ENCODE results near the gene RSRC1.

Gene RSRC1

DNA sequence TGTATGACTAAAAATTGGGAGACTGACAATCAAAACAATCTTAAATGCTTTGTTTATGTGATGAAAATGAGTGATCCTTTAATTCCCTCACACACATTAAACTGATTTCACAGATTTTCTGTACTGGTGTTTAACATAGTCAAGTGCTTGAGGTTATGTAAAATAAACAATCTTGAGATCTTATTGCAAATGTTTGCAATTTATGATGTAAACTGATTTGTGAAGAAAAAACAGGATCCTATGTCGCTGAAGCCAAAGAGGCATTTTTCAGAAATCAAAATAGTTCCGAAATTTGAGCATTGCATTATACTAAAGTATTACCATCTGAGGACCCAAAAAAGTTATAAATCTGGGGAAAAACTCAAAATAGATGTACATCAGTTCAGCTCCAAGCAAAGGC lies 16.4 kb upstream of the RSRC1 start:
- Histone ChIP-seq H3K79me2 (ENCODE audit: control insufficient read depth, low read length) (peaks cover 17% of the 10 kb centered on the region), H3F3A (ENCODE audit: control insufficient read depth, insufficient read depth) (peaks cover 9% of the 10 kb centered on the region; the same call in 1 of the 2 replicates), H3K9me2 (replicated peaks; ENCODE audit: control insufficient read depth, low read length) (no peaks in the 10 kb centered on the region), H3K4me1 (ENCODE audit: control insufficient read depth, low read length) (peaks cover 31% of the 10 kb centered on the region), H3K4me3 (ENCODE audit: low read length) (no peak overlapping the region), H3K4me2 (ENCODE audit: low read length) (no peak overlapping the region), H3K27ac (ENCODE audit: low read depth, low read length) (no peak overlapping the region), H3K9me3 (ENCODE audit: control insufficient read depth, insufficient read depth, low read length) (no peaks in the 10 kb centered on the region), H3K27me3 (ENCODE audit: control insufficient read depth, low read length) (no peaks in the 10 kb centered on the region), H3K36me3 (ENCODE audit: control insufficient read depth, low read length) (peaks cover 8% of the 10 kb centered on the region), H4K20me1 (ENCODE audit: control insufficient read depth, insufficient read depth, low read depth, low read length) (no peaks in the 10 kb centered on the region)
- TF ChIP-seq, protein P1, sequence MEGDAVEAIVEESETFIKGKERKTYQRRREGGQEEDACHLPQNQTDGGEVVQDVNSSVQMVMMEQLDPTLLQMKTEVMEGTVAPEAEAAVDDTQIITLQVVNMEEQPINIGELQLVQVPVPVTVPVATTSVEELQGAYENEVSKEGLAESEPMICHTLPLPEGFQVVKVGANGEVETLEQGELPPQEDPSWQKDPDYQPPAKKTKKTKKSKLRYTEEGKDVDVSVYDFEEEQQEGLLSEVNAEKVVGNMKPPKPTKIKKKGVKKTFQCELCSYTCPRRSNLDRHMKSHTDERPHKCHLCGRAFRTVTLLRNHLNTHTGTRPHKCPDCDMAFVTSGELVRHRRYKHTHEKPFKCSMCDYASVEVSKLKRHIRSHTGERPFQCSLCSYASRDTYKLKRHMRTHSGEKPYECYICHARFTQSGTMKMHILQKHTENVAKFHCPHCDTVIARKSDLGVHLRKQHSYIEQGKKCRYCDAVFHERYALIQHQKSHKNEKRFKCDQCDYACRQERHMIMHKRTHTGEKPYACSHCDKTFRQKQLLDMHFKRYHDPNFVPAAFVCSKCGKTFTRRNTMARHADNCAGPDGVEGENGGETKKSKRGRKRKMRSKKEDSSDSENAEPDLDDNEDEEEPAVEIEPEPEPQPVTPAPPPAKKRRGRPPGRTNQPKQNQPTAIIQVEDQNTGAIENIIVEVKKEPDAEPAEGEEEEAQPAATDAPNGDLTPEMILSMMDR (IDR thresholded peaks at IDR 0.05; ENCODE audit: low read depth, low read length, poor library complexity, severe bottlenecking), result no peak
- TF ChIP-seq EZH2phosphoT487 (IDR thresholded peaks at IDR 0.05; ENCODE audit: borderline replicate concordance, low read length), result no peak

DNA sequence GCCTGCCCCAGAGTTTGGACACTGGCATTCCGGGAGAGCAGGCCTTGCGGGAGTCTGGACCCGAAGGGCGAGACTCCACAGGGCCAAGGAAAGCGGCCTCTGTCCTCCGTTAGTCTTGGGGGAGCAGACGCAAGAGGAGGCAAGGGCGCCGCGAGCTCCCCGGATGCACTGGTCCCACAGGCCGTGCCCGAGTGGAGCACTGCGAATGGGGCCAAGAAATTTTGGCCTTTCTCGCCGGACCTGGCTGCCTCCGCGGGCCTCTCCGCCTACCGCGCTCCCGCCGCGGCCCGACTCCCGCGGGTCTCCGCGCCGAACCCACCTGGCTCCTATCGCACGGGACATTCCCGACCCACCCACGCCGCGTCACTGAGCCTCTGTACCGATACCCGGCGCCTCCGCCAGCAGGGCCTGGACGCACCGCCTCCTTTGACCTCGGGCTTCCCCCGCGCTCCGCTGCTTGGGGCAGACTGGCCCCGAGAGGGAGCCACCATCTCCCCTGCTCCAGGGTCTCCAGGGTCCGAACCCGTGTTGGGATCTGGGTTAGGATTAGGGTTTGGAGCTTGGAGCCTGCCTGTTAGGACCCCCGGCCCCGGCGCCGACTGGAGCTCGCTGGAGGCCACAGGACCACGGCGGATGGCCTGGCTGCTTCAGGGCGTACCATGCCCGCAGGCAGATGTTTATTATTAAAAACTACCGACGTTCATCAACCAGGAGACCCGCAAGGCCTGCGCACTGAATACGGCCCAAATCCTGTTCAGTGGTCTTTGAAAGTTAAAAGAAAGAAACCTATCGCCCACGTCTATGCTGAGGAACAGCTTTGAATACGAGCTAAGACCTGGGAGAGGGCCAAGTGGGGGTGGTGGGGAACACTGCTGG lies 15.4 kb upstream of the RSRC1 start:
- H3K4me2 ChIP-seq (ENCODE audit: low read length), result peak overlapping the region; percentile 98
- H3K4me3 ChIP-seq (ENCODE audit: low read length), result no peak overlapping the region; the same call in 1 of the 2 replicates
- peaks cover 17% of the 10 kb centered on the region for H3K79me2 ChIP-seq (ENCODE audit: control insufficient read depth, low read length)
- no peaks in the 10 kb centered on the region for H4K20me1 ChIP-seq (ENCODE audit: control insufficient read depth, insufficient read depth, low read depth, low read length)
- no peaks in the 10 kb centered on the region for H3K9me3 ChIP-seq (ENCODE audit: control insufficient read depth, insufficient read depth, low read length)
- peaks cover 9% of the 10 kb centered on the region; the same call in 1 of the 2 replicates for H3F3A ChIP-seq (ENCODE audit: control insufficient read depth, insufficient read depth)
- TF ChIP-seq, protein P1 (IDR thresholded peaks at IDR 0.05; ENCODE audit: low read depth, low read length, poor library complexity, severe bottlenecking), result no peak
- no peak for TF ChIP-seq EZH2phosphoT487 (IDR thresholded peaks at IDR 0.05; ENCODE audit: borderline replicate concordance, low read length)
- no peak overlapping the region for H3K27ac ChIP-seq (ENCODE audit: low read depth, low read length)
- H3K36me3 ChIP-seq (ENCODE audit: control insufficient read depth, low read length), result peaks cover 16% of the 10 kb centered on the region
- H3K9me2 ChIP-seq (replicated peaks; ENCODE audit: control insufficient read depth, low read length), result no peaks in the 10 kb centered on the region
- no peaks in the 10 kb centered on the region for H3K27me3 ChIP-seq (ENCODE audit: control insufficient read depth, low read length)
- peaks cover 32% of the 10 kb centered on the region for H3K4me1 ChIP-seq (ENCODE audit: control insufficient read depth, low read length)

- H4K20me1 ChIP-seq (ENCODE audit: control insufficient read depth, insufficient read depth, low read depth, low read length), result no peaks in the 10 kb centered on the region
- H3K4me3 ChIP-seq (ENCODE audit: low read length), result peak overlapping the region; percentile 41
- peaks cover 32% of the 10 kb centered on the region for H3K4me1 ChIP-seq (ENCODE audit: control insufficient read depth, low read length)
- H3K9me3 ChIP-seq (ENCODE audit: control insufficient read depth, insufficient read depth, low read length), result no peaks in the 10 kb centered on the region
- 0 out of 2 replicates have a peak overlapping the region, but pooled peaks have one; percentile 6 for H3K27ac ChIP-seq (ENCODE audit: low read depth, low read length)
- peaks cover 17% of the 10 kb centered on the region for H3K79me2 ChIP-seq (ENCODE audit: control insufficient read depth, low read length)
- H3F3A ChIP-seq (ENCODE audit: control insufficient read depth, insufficient read depth), result peaks cover 9% of the 10 kb centered on the region; the same call in 1 of the 2 replicates
- TF ChIP-seq, protein P1 (IDR thresholded peaks at IDR 0.05; ENCODE audit: low read depth, low read length, poor library complexity, severe bottlenecking), result no peak
- no peak; the same call in 1 of the 2 replicates for TF ChIP-seq EZH2phosphoT487 (IDR thresholded peaks at IDR 0.05; ENCODE audit: borderline replicate concordance, low read length)
- no peaks in the 10 kb centered on the region for H3K27me3 ChIP-seq (ENCODE audit: control insufficient read depth, low read length)
- H3K4me2 ChIP-seq (ENCODE audit: low read length), result peak overlapping the region; percentile 98
- no peaks in the 10 kb centered on the region for H3K9me2 ChIP-seq (replicated peaks; ENCODE audit: control insufficient read depth, low read length)
- peaks cover 19% of the 10 kb centered on the region for H3K36me3 ChIP-seq (ENCODE audit: control insufficient read depth, low read length)
These were observed 14.6 kb upstream of the RSRC1 start for GRCh38 chr3:158095111-158095813.

Measured in DOHH2 (cell line).